ENCODE measurements around the gene MYO7A. TPM values are rescaled to one million over a fixed set of nuclear protein-coding genes. Genes with fewer than 3 reads are reported as not detected.

The MYO7A gene
- total RNA-seq, 4 donors from 2014 or later: 3.8 to 8.7 (median 5.7) TPM

DNA sequence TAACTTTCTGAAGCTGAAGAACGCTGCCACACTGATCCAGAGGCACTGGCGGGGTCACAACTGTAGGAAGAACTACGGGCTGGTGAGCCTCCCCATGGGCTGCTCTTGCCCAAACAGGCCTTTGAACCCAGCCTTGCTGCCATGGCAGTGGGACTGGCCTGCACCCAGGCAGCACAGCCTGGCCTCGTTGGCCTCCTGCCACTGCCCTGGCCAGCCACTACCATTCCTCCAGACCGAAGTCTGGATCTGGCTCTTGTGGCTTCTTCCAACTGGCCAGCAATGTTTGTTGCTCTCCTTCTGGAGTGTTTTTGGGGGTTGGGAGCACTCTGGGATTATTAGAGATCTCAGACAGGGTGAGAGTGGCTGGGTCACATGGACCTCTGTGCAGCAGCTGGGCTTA, 51.0 kb downstream of the MYO7A start:
- Histone ChIP-seq H3K27ac (no peak overlapping the region), H3K4me3 (replicated peaks in 1 of 3) (no peak overlapping the region), H3K9me3 (no peaks in the 10 kb centered on the region), H3K27me3 (no peaks in the 10 kb centered on the region), H3K4me1 (no peaks in the 10 kb centered on the region), H3K36me3 (no peaks in the 10 kb centered on the region)
- no peak for DNase-seq
- intact Hi-C loops (cut with DNase I): no loop called here
- TF ChIP-seq POLR2A (IDR thresholded peaks at IDR 0.05): no peak
- TF ChIP-seq, protein P1, sequence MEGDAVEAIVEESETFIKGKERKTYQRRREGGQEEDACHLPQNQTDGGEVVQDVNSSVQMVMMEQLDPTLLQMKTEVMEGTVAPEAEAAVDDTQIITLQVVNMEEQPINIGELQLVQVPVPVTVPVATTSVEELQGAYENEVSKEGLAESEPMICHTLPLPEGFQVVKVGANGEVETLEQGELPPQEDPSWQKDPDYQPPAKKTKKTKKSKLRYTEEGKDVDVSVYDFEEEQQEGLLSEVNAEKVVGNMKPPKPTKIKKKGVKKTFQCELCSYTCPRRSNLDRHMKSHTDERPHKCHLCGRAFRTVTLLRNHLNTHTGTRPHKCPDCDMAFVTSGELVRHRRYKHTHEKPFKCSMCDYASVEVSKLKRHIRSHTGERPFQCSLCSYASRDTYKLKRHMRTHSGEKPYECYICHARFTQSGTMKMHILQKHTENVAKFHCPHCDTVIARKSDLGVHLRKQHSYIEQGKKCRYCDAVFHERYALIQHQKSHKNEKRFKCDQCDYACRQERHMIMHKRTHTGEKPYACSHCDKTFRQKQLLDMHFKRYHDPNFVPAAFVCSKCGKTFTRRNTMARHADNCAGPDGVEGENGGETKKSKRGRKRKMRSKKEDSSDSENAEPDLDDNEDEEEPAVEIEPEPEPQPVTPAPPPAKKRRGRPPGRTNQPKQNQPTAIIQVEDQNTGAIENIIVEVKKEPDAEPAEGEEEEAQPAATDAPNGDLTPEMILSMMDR (IDR thresholded peaks at IDR 0.05): no peak
- 74 to 93% methylated on average over 4 to 5 of the region's 5 CpGs for WGBS, 2 donors

DNA sequence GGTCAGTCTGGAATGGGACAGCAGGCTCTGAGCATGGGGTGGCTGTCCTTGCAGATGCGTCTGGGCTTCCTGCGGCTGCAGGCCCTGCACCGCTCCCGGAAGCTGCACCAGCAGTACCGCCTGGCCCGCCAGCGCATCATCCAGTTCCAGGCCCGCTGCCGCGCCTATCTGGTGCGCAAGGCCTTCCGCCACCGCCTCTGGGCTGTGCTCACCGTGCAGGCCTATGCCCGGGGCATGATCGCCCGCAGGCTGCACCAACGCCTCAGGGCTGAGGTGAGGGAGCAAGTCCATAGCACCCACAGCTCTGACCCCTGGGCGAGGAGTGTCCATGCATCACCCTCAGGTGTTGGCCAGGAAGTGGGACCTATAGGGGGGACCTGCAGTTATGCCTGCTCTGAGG, 51.6 kb downstream of the MYO7A start:
- Histone ChIP-seq H3K36me3 (no peaks in the 10 kb centered on the region), H3K4me1 (no peaks in the 10 kb centered on the region), H3K4me3 (replicated peaks in 1 of 3) (no peak overlapping the region), H3K27ac (no peak overlapping the region), H3K27me3 (no peaks in the 10 kb centered on the region), H3K9me3 (no peaks in the 10 kb centered on the region)
- TF ChIP-seq POLR2A (IDR thresholded peaks at IDR 0.05): no peak
- TF ChIP-seq, protein P1 (IDR thresholded peaks at IDR 0.05): no peak
- intact Hi-C loops (cut with DNase I): no loop called here
- 98 to 100% methylated on average over 1 to 8 of the region's 19 CpGs for WGBS, 2 donors
- no peak for DNase-seq

- DNase-seq: no peak
- WGBS, 2 donors: 83 to 91% methylated on average over 10 to 11 of the region's 11 CpGs
- Histone ChIP-seq H3K9me3 (no peaks in the 10 kb centered on the region), H3K4me3 (replicated peaks in 1 of 3) (no peak overlapping the region), H3K27ac (no peak overlapping the region), H3K27me3 (no peaks in the 10 kb centered on the region), H3K36me3 (no peaks in the 10 kb centered on the region), H3K4me1 (no peaks in the 10 kb centered on the region)
- TF ChIP-seq, protein P1 (IDR thresholded peaks at IDR 0.05): no peak
- TF ChIP-seq POLR2A (IDR thresholded peaks at IDR 0.05): no peak
- intact Hi-C loops (cut with DNase I): no loop called here
These were observed 52.3 kb downstream of the MYO7A start for GRCh38 chr11:77180346-77180745.

GRCh38 chr11:77181226-77181625, 53.2 kb downstream of the MYO7A start:
- no peak for DNase-seq
- intact Hi-C loops (cut with DNase I): no loop called here
- TF ChIP-seq, protein P1 (IDR thresholded peaks at IDR 0.05): no peak
- TF ChIP-seq POLR2A (IDR thresholded peaks at IDR 0.05): no peak

DNA sequence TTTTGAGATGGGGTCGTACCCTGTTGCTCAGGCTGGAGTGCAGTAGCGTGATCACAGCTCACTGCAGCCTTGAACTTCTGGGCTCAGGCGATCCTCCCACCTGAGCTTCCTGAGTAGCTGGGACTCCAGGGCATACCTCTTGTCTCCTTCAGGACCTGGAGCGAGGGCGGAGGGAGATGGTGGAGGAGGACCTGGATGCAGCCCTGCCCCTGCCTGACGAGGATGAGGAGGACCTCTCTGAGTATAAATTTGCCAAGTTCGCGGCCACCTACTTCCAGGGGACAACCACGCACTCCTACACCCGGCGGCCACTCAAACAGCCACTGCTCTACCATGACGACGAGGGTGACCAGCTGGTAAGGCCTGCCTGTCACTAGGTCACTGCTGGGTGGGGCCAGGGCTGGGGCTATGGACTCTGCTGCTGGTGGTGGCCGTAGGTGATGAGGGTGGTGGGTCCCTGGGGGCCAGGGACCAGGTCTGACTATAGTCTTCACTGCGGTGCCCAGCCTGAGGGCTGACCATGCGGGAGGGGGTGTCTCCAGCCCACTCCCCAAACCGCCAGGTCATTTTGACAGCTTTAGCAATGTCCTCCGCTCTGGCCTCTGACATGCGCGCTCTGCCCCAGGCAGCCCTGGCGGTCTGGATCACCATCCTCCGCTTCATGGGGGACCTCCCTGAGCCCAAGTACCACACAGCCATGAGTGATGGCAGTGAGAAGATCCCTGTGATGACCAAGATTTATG, 53.9 kb downstream of the MYO7A start:
- Histone ChIP-seq H3K4me1 (no peaks in the 10 kb centered on the region), H3K27ac (no peak overlapping the region), H3K27me3 (no peaks in the 10 kb centered on the region), H3K9me3 (no peaks in the 10 kb centered on the region), H3K4me3 (replicated peaks in 1 of 3) (no peak overlapping the region), H3K36me3 (no peaks in the 10 kb centered on the region)
- intact Hi-C loops (cut with DNase I): no loop called here
- no peak for TF ChIP-seq POLR2A (IDR thresholded peaks at IDR 0.05)
- TF ChIP-seq, protein P1 (IDR thresholded peaks at IDR 0.05): no peak
- DNase-seq: no peak
- 86 to 94% methylated on average over 18 to 19 of the region's 22 CpGs for WGBS, 2 donors

More at GRCh38 chr11:77181226-77181625, 53.2 kb downstream of the MYO7A start:
- Histone ChIP-seq H3K27ac (no peak overlapping the region), H3K4me1 (no peaks in the 10 kb centered on the region), H3K36me3 (no peaks in the 10 kb centered on the region), H3K9me3 (no peaks in the 10 kb centered on the region), H3K27me3 (no peaks in the 10 kb centered on the region), H3K4me3 (replicated peaks in 1 of 3) (no peak overlapping the region)
- WGBS, 2 donors: 95 to 96% methylated on average over 10 to 11 of the region's 11 CpGs

Data from thyroid gland (tissue), 4 donors.